H1 (cell line): Measurements from ENCODE around the gene HFE. TPM values are rescaled to one million over a fixed set of nuclear protein-coding genes. Genes with fewer than 3 reads are reported as not detected.

Experiments used
- CTCF ChIA-PET: fragments of 300-600 bp; sonication (Branson Sonifier 250); formaldehyde crosslinking; loops from one replicate; lab custom pipeline; 2021; ENCODE audit not compliant: partially characterized antibody; lab: Charles Lee
- POLR2A ChIA-PET: fragments of 300-600 bp; sonication (Branson Sonifier 250); formaldehyde crosslinking; loops from one replicate; lab custom pipeline; 2021; ENCODE audit warnings: inconsistent platforms; ENCODE audit not compliant: partially characterized antibody; lab: Charles Lee
- DNase-seq, 2 experiments: peaks; one replicate each; pipeline versions ENCODE4 v3.0.0 to v3.0.0-alpha.2; 2010 to 2022; ENCODE audit warnings: low spot score in 2 of 2, low read depth in 1 of 2, mixed read lengths in 1 of 2
- FAIRE-seq: peaks from 2 replicates; lab custom pipeline; 2011; peaks lifted over from hg19 to GRCh38; lab: Jason Lieb, UNC
- H2AFZ ChIP-seq: 2 replicates; pipeline ENCODE4 v1.8.1; 2012; ENCODE audit warnings: low read length, inconsistent platforms
- H2AK5ac ChIP-seq: 2 replicates; pipeline ENCODE4 v1.6.1; 2013; ENCODE audit warnings: low read depth, low read length
- H2BK120ac ChIP-seq: replicated peaks from 2 replicates; pipeline ENCODE3; 2013; ENCODE audit warnings: low read depth, low read length, inconsistent platforms
- H2BK12ac ChIP-seq: 2 replicates; pipeline ENCODE4 v1.6.1; 2013; ENCODE audit warnings: low read depth, low read length
- H2BK15ac ChIP-seq: 2 replicates; pipeline ENCODE4 v1.6.1; 2013; ENCODE audit warnings: low read length
- H2BK20ac ChIP-seq: 2 replicates; pipeline ENCODE4 v1.6.1; 2013; ENCODE audit warnings: low read length
- H2BK5ac ChIP-seq: 2 replicates; pipeline ENCODE4 v1.6.1; 2013; ENCODE audit warnings: low read depth, low read length
- H3K14ac ChIP-seq: 2 replicates; pipeline ENCODE4 v1.6.1; 2013; ENCODE audit warnings: inconsistent platforms; ENCODE audit not compliant: insufficient read length
- H3K18ac ChIP-seq: 2 replicates; pipeline ENCODE4 v1.6.1; 2013; ENCODE audit warnings: low read length; ENCODE audit errors: extremely low read depth
- H3K23ac ChIP-seq: 2 replicates; pipeline ENCODE4 v1.6.1; 2013; ENCODE audit warnings: inconsistent platforms; ENCODE audit not compliant: insufficient read length
- H3K23me2 ChIP-seq: 2 replicates; pipeline ENCODE4 v1.6.1; 2013; ENCODE audit warnings: low read depth, low read length
- H3K27ac ChIP-seq: 2 replicates; pipeline ENCODE4 v1.6.1; 2011; ENCODE audit warnings: low read depth, low read length, inconsistent platforms
- H3K27me3 ChIP-seq, 4 experiments: replicated peaks in 1 of 4; 1 replicate in 1 of 4; 2 replicates in 3 of 4; pipeline versions ENCODE4 v1.6.1 to v1.8.1; 2011 to 2013; ENCODE audit warnings: low read length in 3 of 4, mild to moderate bottlenecking in 3 of 4, inconsistent platforms in 2 of 4, mixed read lengths in 2 of 4, moderate library complexity in 1 of 4; ENCODE audit not compliant: control insufficient read depth in 3 of 4, insufficient read depth in 3 of 4; ENCODE audit errors: extremely low read depth in 1 of 4
- H3K36me3 ChIP-seq, 4 experiments: 2 replicates each; pipeline versions ENCODE4 v1.6.1 to v1.8.1; 2011 to 2013; ENCODE audit warnings: mild to moderate bottlenecking in 4 of 4, low read length in 3 of 4, moderate library complexity in 2 of 4, control low read depth in 1 of 4, inconsistent platforms in 1 of 4; ENCODE audit not compliant: insufficient read depth in 4 of 4, control insufficient read depth in 2 of 4
- H3K4ac ChIP-seq: replicated peaks from 2 replicates; pipeline ENCODE3; 2013; ENCODE audit warnings: low read length, low read depth, mixed read lengths, inconsistent platforms; ENCODE audit not compliant: insufficient read length
- H3K4me1 ChIP-seq, 4 experiments: replicated peaks in 1 of 4; 1 replicate in 1 of 4; 2 replicates in 3 of 4; pipeline versions ENCODE4 v1.6.1 to v1.8.1; 2011 to 2013; ENCODE audit warnings: low read length in 3 of 4, inconsistent platforms in 2 of 4, mixed read lengths in 1 of 4; ENCODE audit not compliant: insufficient read depth in 4 of 4, control insufficient read depth in 3 of 4
- H3K4me2 ChIP-seq, 2 experiments: 2 replicates each; pipeline versions ENCODE4 v1.6.1 to v1.8.1; 2011 to 2013; ENCODE audit warnings: low read depth in 2 of 2, low read length in 2 of 2, control low read depth in 1 of 2, inconsistent platforms in 1 of 2, mild to moderate bottlenecking in 1 of 2; ENCODE audit not compliant: insufficient read depth in 1 of 2
- H3K4me3 ChIP-seq, 4 experiments: fragments of 200-600, 300-600 bp in 1 of 4; sonication (generic), shearing (Covaris generic), sonication (Bioruptor Twin) in 1 of 4; 2 replicates each; pipeline versions ENCODE4 v1.5.1 to v1.8.1; 2011 to 2016; ENCODE audit warnings: low read length in 4 of 4, low read depth in 3 of 4, control low read depth in 2 of 4, inconsistent platforms in 2 of 4, mild to moderate bottlenecking in 2 of 4, mixed read lengths in 1 of 4, moderate library complexity in 1 of 4; ENCODE audit not compliant: insufficient read depth in 2 of 4; ENCODE audit errors: extremely low read depth in 1 of 4
- H3K56ac ChIP-seq: replicated peaks from 2 replicates; pipeline ENCODE3; 2013; ENCODE audit warnings: low read depth, mild to moderate bottlenecking, mixed read lengths, low read length, inconsistent platforms; ENCODE audit not compliant: insufficient read length
- H3K79me1 ChIP-seq: 2 replicates; pipeline ENCODE4 v1.6.1; 2013; ENCODE audit warnings: low read depth, low read length, control low read depth
- H3K79me2 ChIP-seq, 2 experiments: 2 replicates each; pipeline versions ENCODE4 v1.6.1 to v1.8.1; 2012 to 2013; ENCODE audit warnings: low read length in 2 of 2, mild to moderate bottlenecking in 2 of 2, inconsistent platforms in 1 of 2; ENCODE audit not compliant: insufficient read depth in 2 of 2, control insufficient read depth in 1 of 2
- H3K9ac ChIP-seq, 4 experiments: replicated peaks in 1 of 4; 1 replicate in 1 of 4; 2 replicates in 3 of 4; pipeline versions ENCODE4 v1.6.1 to v1.8.1; 2011 to 2013; ENCODE audit warnings: low read depth in 3 of 4, low read length in 3 of 4, control low read depth in 2 of 4, mild to moderate bottlenecking in 2 of 4, moderate library complexity in 2 of 4, inconsistent platforms in 1 of 4; ENCODE audit errors: extremely low read depth in 1 of 4
- H3K9me3 ChIP-seq, 2 experiments: 2 replicates each; pipeline versions ENCODE4 v1.6.1 to v1.8.1; 2012 to 2013; ENCODE audit warnings: mild to moderate bottlenecking in 2 of 2, moderate library complexity in 2 of 2, control low read depth in 1 of 2, inconsistent platforms in 1 of 2, low read depth in 1 of 2, low read length in 1 of 2, mixed read lengths in 1 of 2; ENCODE audit not compliant: insufficient read depth in 2 of 2
- H4K20me1 ChIP-seq, 2 experiments: replicated peaks in 1 of 2; 2 replicates each; pipeline versions ENCODE3 to v1.8.1; 2011 to 2013; ENCODE audit warnings: inconsistent platforms in 2 of 2, low read length in 2 of 2, mild to moderate bottlenecking in 1 of 2; ENCODE audit not compliant: insufficient read depth in 2 of 2, control insufficient read depth in 1 of 2
- H4K5ac ChIP-seq: 2 replicates; pipeline ENCODE4 v1.6.1; 2013; ENCODE audit warnings: low read length, low read depth, mixed read lengths, inconsistent platforms; ENCODE audit not compliant: insufficient read length
- H4K8ac ChIP-seq: 2 replicates; pipeline ENCODE4 v1.8.0; 2013; ENCODE audit warnings: mild to moderate bottlenecking, moderate library complexity, low read length, inconsistent platforms; ENCODE audit not compliant: insufficient read depth; ENCODE audit errors: extremely low read depth
- H4K91ac ChIP-seq: replicated peaks from 2 replicates; pipeline ENCODE3; 2013; ENCODE audit warnings: low read length, mixed read lengths, inconsistent platforms; ENCODE audit not compliant: insufficient read length
- ASH2L ChIP-seq: fragments of 200-600, 300-600 bp; sonication (generic); IDR thresholded peaks from one replicate; pipeline ENCODE4 v1.7.1; 2017; ENCODE audit warnings: low read length
- CBX5 ChIP-seq: fragments of 300-800, 300-1000 bp; sonication (generic); IDR thresholded peaks from 2 replicates; pipeline ENCODE4 v1.7.1; 2016; ENCODE audit warnings: antibody characterized with exemption, low read length, low read depth
- CHD1 ChIP-seq: IDR thresholded peaks from 2 replicates; pipeline ENCODE4 v1.6.1; 2012; ENCODE audit warnings: low read depth, low read length, improper control_type of control experiment
- HDAC6 ChIP-seq: IDR thresholded peaks from one replicate; pipeline ENCODE4 v1.7.1; 2012; ENCODE audit warnings: low read depth, mild to moderate bottlenecking, inconsistent platforms, low read length, moderate library complexity
- NRF1 ChIP-seq: IDR thresholded peaks from 2 replicates; pipeline ENCODE4 v1.6.1; 2011; ENCODE audit warnings: mild to moderate bottlenecking, low read depth, low read length, improper control_type of control experiment
- PHF8 ChIP-seq: fragments of 200-600 bp; sonication (generic); conservative IDR thresholded peaks from 2 replicates; pipeline ENCODE4 v1.7.1; 2012; ENCODE audit warnings: low read depth, mild to moderate bottlenecking, inconsistent platforms, low read length, moderate library complexity
- RFX5 ChIP-seq: IDR thresholded peaks from 2 replicates; pipeline ENCODE4 v1.6.1; 2011; ENCODE audit warnings: low read depth, low read length, improper control_type of control experiment, borderline replicate concordance
- WGBS, 2 experiments: shearing (Covaris generic) in 1 of 2; methylation state at CpG; one replicate each; pipeline versions ENCODE4 v1.1.6 to v1.1.7; 2013 to 2015; ENCODE audit warnings: low lambda C conversion rate in 2 of 2, mixed read lengths in 2 of 2, inconsistent platforms in 1 of 2, low coverage in 1 of 2, missing lambda C conversion rate in 1 of 2; ENCODE audit not compliant: insufficient replicate concordance in 2 of 2, insufficient coverage in 1 of 2, insufficient read length in 1 of 2; ENCODE audit errors: extremely low coverage in 1 of 2, missing lambda C conversion rate in 1 of 2; 5-methylcytosine and 5-hydroxymethylcytosine counted together
- polyA plus RNA-seq, 7 experiments: library from polyadenylated mRNA; depleted of rRNA in 3 of 7; stranded (reverse) in 5 of 7; unstranded in 2 of 7; fragments of >200 nt in 5 of 7; fragments of 200-250 nt in 2 of 7; gene quantifications; 1 replicate in 5 of 7; 2 replicates in 1 of 7; 4 replicates in 1 of 7; pipeline versions ENCODE4 v1.2.1 to v1.2.3, GENCODE V29; 2011 to 2013; ENCODE audit warnings: missing spikeins in 2 of 7, mixed read lengths in 2 of 7
- total RNA-seq: library from RNA; stranded (reverse); fragmentation: NEBNext Ultra II Directional; extraction: Animal tissue kit (Norgen Biotek cat#: 25700); gene quantifications from 2 replicates; pipeline ENCODE4 v1.2.1, GENCODE V29; 2021

HFE gene
- total and polyA plus RNA-seq, 2 of the 8 experiments (the other 6 are each of a cell fraction or from before 2014, with no cell fraction given), result 1.6 to 2.0 TPM

- Histone ChIP-seq H3K4me3 (no peak overlapping the region), H4K8ac (no peak overlapping the region), H3K79me1 (no peaks in the 10 kb centered on the region), H2BK5ac (no peak overlapping the region), H3K23me2 (no peaks in the 10 kb centered on the region; the same call in none of the 2 replicates), H3K4me1 (peaks cover 0 to 2% (median under 1%) of the 10 kb centered on the region in 4 experiments; a peak in 1 of 7 replicates), H2BK15ac (no peak overlapping the region), H3K36me3 (no peaks in the 10 kb centered on the region), H2AK5ac (no peak overlapping the region), H2AFZ (no peak overlapping the region), H3K4me2 (no peak overlapping the region), H2BK120ac (no peak overlapping the region), H3K9me3 (no peaks in the 10 kb centered on the region), H3K18ac (no peak overlapping the region), H4K20me1 (no peaks in the 10 kb centered on the region), H2BK20ac (no peak overlapping the region), H3K79me2 (no peaks in the 10 kb centered on the region), H3K23ac (no peak overlapping the region), H4K5ac (no peak overlapping the region), H3K56ac (no peak overlapping the region), H4K91ac (no peak overlapping the region), H2BK12ac (no peak overlapping the region), H3K14ac (no peak overlapping the region), H3K4ac (no peak overlapping the region), H3K27me3 (no peaks in the 10 kb centered on the region), H3K27ac (no peak overlapping the region), H3K9ac (no peak overlapping the region)
- CTCF ChIA-PET, result interaction anchor here (0.8 to 1.1 kb wide), 2 partner anchors 36 to 45 kb away, joined by 3 to 4 read pairs; partner anchors contain the start of gene HFE
- POLR2A ChIA-PET, result interaction anchor here (1.7 to 43.5 kb wide), 7 partner anchors 8 to 73 kb away, joined by 4 to 1982 read pairs (median 28); a partner anchor contains a TSS
- DNase-seq (no peak), FAIRE-seq (no peak)
- 76% methylated on average over 4 of the region's 4 CpGs; no CpG with 5 or more reads in 1 of the 2 experiments for WGBS, 2 experiments
- TF ChIP-seq CBX5, result no peak
- no peak for TF ChIP-seq PHF8
- TF ChIP-seq ASH2L, result no peak
- TF ChIP-seq CHD1, result no peak
- no peak for TF ChIP-seq HDAC6
- TF ChIP-seq RFX5, result no peak
- no peak for TF ChIP-seq NRF1
Measured at GRCh38 chr6:26051665-26052310, 35.4 kb upstream of the HFE start.
